ENCODE results near the gene RELL2. TPM values are rescaled to one million over a fixed set of nuclear protein-coding genes. Genes with fewer than 3 reads are reported as not detected.
A peak's percentile ranks its signal among the peaks of the same experiment; 100 is the strongest.

RELL2 gene
- total RNA-seq, 1 experiment from 2014 or later: 8.7 TPM

DNA sequence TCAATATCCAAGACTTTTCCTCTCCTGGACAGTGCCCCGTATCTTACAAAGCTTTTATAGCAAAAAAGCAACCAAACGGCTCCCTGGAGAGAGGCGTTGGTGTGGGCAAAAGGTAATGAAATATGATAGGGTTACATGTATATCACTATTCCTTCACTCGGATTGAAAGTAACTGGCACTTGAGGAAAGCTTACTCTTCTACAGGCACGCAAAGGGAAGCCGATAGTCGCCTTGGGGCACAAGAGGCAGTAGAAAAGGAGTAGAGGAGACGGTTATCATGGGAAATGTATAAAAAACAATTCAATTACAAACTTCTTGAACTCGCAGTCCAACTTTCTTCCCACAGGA, 19.1 kb upstream of the RELL2 start:
- Histone ChIP-seq H4K20me1 (ENCODE audit: insufficient read depth) (peaks cover 20% of the 10 kb centered on the region; the same call in 1 of the 2 replicates), H3K36me3 (ENCODE audit: control insufficient read depth in 1 of 2, insufficient read depth in 2 of 2, low read length in 2 of 2) (peaks cover 2 to 17% of the 10 kb centered on the region in 2 experiments; a peak in 1 of 4 replicates), H3K4me1 (ENCODE audit: control insufficient read depth in 1 of 2, insufficient read depth in 2 of 2, low read length in 2 of 2) (peaks cover 6 to 25% of the 10 kb centered on the region in 2 experiments), H3K4me2 (ENCODE audit: low read length) (peak overlapping the region; percentile 79), H3K27me3 (ENCODE audit: insufficient read depth, low read length) (no peaks in the 10 kb centered on the region), H3K4me3 (replicated peaks in 1 of 2; ENCODE audit: low read depth in 1 of 2, low read length in 2 of 2) (peak overlapping the region; percentile 68 to 85), H2AFZ (ENCODE audit: low read depth, low read length, poor library complexity, severe bottlenecking) (no peak overlapping the region), H3K79me2 (ENCODE audit: insufficient read depth, low read length) (peaks cover 58% of the 10 kb centered on the region), H3K9me2 (ENCODE audit: insufficient read depth) (no peaks in the 10 kb centered on the region), H3K9me3 (ENCODE audit: control insufficient read depth in 1 of 2, insufficient read depth in 1 of 2, low read depth in 1 of 2, low read length in 2 of 2) (no peaks in the 10 kb centered on the region), H3K9ac (ENCODE audit: low read length) (peak overlapping the region; percentile 96), H3K27ac (ENCODE audit: low read depth, low read length) (peak overlapping the region; percentile 87)
- TSS peak; percentile 49 for BruUV-seq (replicated peaks)
- CTCF ChIA-PET: interaction anchor here (1.0 kb wide), 1 partner anchor 26 kb away, joined by 5 read pairs; no protein-coding TSS in a partner anchor
- no peak for TF ChIP-seq POLR2A (IDR thresholded peaks at IDR 0.05; ENCODE audit: borderline replicate concordance, extremely low read depth, insufficient read depth, insufficient read length)
- TF ChIP-seq EGR1 (IDR thresholded peaks at IDR 0.05; ENCODE audit: low read depth): no peak
- no peak for TF ChIP-seq FOSL1 (IDR thresholded peaks at IDR 0.05; ENCODE audit: low read depth)
- no peak for TF ChIP-seq CEBPB (IDR thresholded peaks at IDR 0.05; ENCODE audit: low read depth)
- no peak; the same call in 1 of the 2 replicates for TF ChIP-seq SIN3A (IDR thresholded peaks at IDR 0.05; ENCODE audit: low read depth)
- TF ChIP-seq EZH2phosphoT487 (IDR thresholded peaks at IDR 0.05; ENCODE audit: borderline replicate concordance): no peak
- no peak for TF ChIP-seq TCF7L2 (IDR thresholded peaks at IDR 0.05; ENCODE audit: borderline replicate concordance, extremely low read depth, insufficient read depth, insufficient read length)
- TF ChIP-seq YY1 (IDR thresholded peaks at IDR 0.05; ENCODE audit: extremely low read depth, insufficient replicate concordance, low read depth, low read length): no peak
- no peak for TF ChIP-seq SP1 (IDR thresholded peaks at IDR 0.05; ENCODE audit: low read depth)
- TF ChIP-seq ATF3 (IDR thresholded peaks at IDR 0.05): no peak
- TF ChIP-seq ELF1 (IDR thresholded peaks at IDR 0.05; ENCODE audit: borderline replicate concordance, low read depth): no peak
- TF ChIP-seq EZH2 (IDR thresholded peaks at IDR 0.05): no peak
- TF ChIP-seq ZFX (IDR thresholded peaks at IDR 0.05): no peak
- no peak for TF ChIP-seq ZNF274 (IDR thresholded peaks at IDR 0.05; ENCODE audit: low read depth, low read length)
- TF ChIP-seq MAX (IDR thresholded peaks at IDR 0.05): no peak
- no peak for TF ChIP-seq POLR2AphosphoS5 (IDR thresholded peaks at IDR 0.05; ENCODE audit: low read depth, low read length)
- TF ChIP-seq CBX3 (IDR thresholded peaks at IDR 0.05; ENCODE audit: low read depth): no peak
- no peak for TF ChIP-seq SRF (IDR thresholded peaks at IDR 0.05; ENCODE audit: low read depth)
- no peak for TF ChIP-seq RAD21 (IDR thresholded peaks at IDR 0.05; ENCODE audit: low read depth)
- no peak for TF ChIP-seq REST (IDR thresholded peaks at IDR 0.05; ENCODE audit: low read depth)
- no peak for ATAC-seq
- intact Hi-C loops (cut with micrococcal nuclease): loop anchor here (5.0 kb wide), 1 partner anchor 1440 kb away; the partner anchor contains the start of gene CYSTM1
- DNase-seq (ENCODE audit: low read depth, low spot score): no peak
- RAD21 ChIA-PET (ENCODE audit: low non-redundant PET in 1 of 2, low total read pairs in 2 of 2, uncharacterized antibody in 2 of 2, unreplicated experiment in 2 of 2): no interaction called here
- POLR2A ChIA-PET: no interaction called here

Measured in HCT116 (cell line).